Kidney tubule cell (primary cell): ENCODE data around the gene PPIB.

Source experiments
- DNase-seq: peaks from one replicate; pipeline ENCODE4 v3.0.0-alpha.2; 2018; ENCODE audit warnings: low spot score

Gene PPIB

GRCh38 chr15:64157599-64158125 lies 5.2 kb downstream of the PPIB start:
- DNase-seq: no peak

- no peak for DNase-seq
Observed at GRCh38 chr15:64156652-64157331, 6.0 kb downstream of the PPIB start.

GRCh38 chr15:64155802-64156651 lies 6.8 kb downstream of the PPIB start:
- no peak for DNase-seq

GRCh38 chr15:64153480-64154367 lies 9.1 kb downstream of the PPIB start:
- peak; percentile 87 for DNase-seq

- no peak for DNase-seq
Observed at GRCh38 chr15:64152507-64153387, 10.1 kb downstream of the PPIB start.

GRCh38 chr15:64151727-64152506 lies 10.9 kb downstream of the PPIB start, which contains the start of gene SNX22:
TSS of gene SNX22 (plus strand) at chr15:64151731. CDS start at chr15:64151776, 45 bp downstream.
- no peak for DNase-seq

- DNase-seq: no peak
Observed at GRCh38 chr15:64149893-64150578, 12.8 kb downstream of the PPIB start.

- DNase-seq: peak; percentile 31
Observed at GRCh38 chr15:64149424-64149823, 13.4 kb downstream of the PPIB start.

GRCh38 chr15:64148581-64148980 lies 14.2 kb downstream of the PPIB start:
- DNase-seq: no peak

- no peak for DNase-seq
Observed at GRCh38 chr15:64148168-64148567, 14.7 kb downstream of the PPIB start.

GRCh38 chr15:64146885-64147681 lies 15.7 kb downstream of the PPIB start:
- DNase-seq: no peak

- DNase-seq: no peak
Observed at GRCh38 chr15:64146520-64146884, 16.3 kb downstream of the PPIB start.

GRCh38 chr15:64146041-64146440 lies 16.8 kb downstream of the PPIB start:
- no peak for DNase-seq

GRCh38 chr15:64144565-64145281 lies 18.1 kb downstream of the PPIB start:
- peak; percentile 31 for DNase-seq

- no peak for DNase-seq
Observed at GRCh38 chr15:64144192-64144564, 18.6 kb downstream of the PPIB start.

- no peak for DNase-seq
Observed at GRCh38 chr15:64143276-64143675, 19.5 kb downstream of the PPIB start.

- no peak for DNase-seq
Observed at GRCh38 chr15:64141798-64142512, 20.9 kb downstream of the PPIB start.
